DMS153 (cell line): ENCODE results near the gene PCDHA1.

Experiments used
- DNase-seq: peaks from one replicate; lab custom pipeline; 2025; lab: John Stamatoyannopoulos, UW

Gene PCDHA1

DNA sequence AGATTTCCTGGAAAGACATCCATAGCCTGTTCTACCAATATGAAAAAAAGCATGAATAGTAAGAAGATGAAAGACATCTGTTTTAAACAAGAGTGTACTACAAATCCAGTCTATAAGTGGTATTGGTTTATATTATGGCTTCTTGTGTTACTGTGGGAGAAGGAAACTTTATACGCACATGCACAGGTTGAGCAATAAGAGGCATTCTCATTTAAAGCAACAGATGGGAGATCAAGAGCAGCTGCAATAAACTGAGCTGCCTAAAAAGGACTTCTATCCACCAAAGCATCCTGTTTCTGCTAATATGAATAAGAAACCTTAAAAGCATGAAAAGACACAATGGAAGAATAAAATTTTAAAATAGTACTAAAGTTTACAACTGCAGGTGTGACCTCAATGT lies 256.6 kb downstream of the PCDHA1 start:
- no peak for DNase-seq

DNA sequence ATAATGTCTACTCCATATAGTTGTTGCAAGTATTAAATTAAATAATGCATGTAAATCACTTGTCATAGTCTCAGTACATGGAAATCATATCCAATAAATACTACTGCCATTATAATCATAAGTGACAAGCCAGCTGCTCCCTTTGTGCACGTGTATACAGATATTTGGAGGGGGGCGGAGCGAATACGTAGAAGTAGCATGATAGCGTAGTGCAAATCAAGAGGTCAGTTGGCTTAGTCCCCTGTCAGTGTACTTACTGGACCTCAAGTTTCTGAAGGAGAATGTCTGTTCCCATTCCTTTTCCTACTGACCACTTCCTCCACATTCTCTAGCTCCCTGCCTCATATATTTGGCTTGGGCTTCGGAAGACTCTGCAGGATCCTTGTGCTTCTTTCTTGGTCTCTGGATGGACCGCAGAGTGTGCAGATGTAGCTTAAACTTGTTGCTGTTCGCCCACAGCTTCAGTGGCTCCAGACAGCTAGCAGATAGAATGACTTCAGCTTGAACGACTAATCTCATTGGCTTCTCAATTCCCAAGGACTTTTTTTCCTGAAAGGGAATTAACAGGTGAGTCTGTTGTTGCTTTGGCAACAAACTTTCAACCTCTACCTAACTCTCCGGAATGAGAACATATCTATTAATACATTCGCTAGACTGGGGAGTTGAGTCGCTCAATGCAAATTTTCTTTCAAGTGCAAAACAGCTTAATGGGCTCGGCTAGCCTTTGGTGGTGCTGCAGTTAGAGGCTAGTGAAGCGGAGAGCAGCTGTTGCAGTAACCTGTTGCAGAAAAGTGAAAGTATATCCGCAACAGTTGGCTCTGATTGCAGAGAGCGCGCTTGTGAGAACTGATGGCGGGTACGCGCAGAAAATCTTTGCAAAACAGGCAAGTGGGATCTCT lies 264.9 kb downstream of the PCDHA1 start, which contains the start of gene PCDHB1:
Gene PCDHB1 (plus strand): TSS at position 753 of the 899 bp plus-strand sequence. CDS start 97 bp downstream, at position 850.
- no peak for DNase-seq

DNA sequence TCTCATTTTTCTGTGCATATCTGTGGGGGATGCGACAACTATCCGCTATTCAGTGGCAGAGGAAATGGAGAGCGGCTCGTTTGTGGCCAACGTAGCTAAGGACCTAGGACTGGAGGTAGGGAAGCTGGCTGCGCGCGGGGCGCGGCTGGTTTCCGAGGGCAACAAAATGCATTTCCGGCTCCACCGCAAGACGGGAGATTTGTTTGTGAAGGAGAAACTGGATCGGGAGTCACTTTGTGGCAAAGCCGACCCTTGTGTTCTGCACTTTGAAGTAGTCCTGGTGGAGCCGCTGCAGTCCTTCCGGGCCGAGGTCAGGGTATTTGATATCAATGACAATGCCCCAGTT lies 265.6 kb downstream of the PCDHA1 start:
- no peak for DNase-seq
